Stomach (tissue), 9 donors: ENCODE results near the gene LRRC27. TPM values are rescaled to one million over a fixed set of nuclear protein-coding genes. Genes with fewer than 3 reads are reported as not detected.

Source experiments
- DNase-seq, 2 donors: peaks; one replicate each; pipeline versions ENCODE4 v3.0.0 to v3.0.0-alpha.2; 2013 to 2019
- H3K27ac ChIP-seq, 5 donors: fragments of 200-600 bp in 4 of 5; sonication (generic) in 4 of 5; one replicate each; pipeline ENCODE4 v1.5.1; 2013 to 2019; ENCODE audit warnings: mild to moderate bottlenecking in 1 of 5, moderate library complexity in 1 of 5
- H3K27me3 ChIP-seq, 3 donors: fragments of 200-600 bp; sonication (generic); one replicate each; pipeline ENCODE4 v1.5.1; 2017 to 2019; ENCODE audit warnings: mixed run types in 1 of 3
- H3K36me3 ChIP-seq, 4 donors: fragments of 200-600 bp; sonication (generic); 1 replicate in 3 of 4; 2 replicates in 1 of 4; pipeline ENCODE4 v1.5.1; 2016 to 2019
- H3K4me1 ChIP-seq, 4 donors: fragments of 200-600 bp; sonication (generic); one replicate each; pipeline ENCODE4 v1.5.1; 2016 to 2019
- H3K4me3 ChIP-seq, 4 donors: fragments of 200-600 bp; sonication (generic) in 3 of 4; one replicate each; pipeline ENCODE4 v1.5.1; 2016 to 2019; ENCODE audit warnings: mild to moderate bottlenecking in 1 of 4
- H3K9me3 ChIP-seq, 4 donors: fragments of 200-600 bp; sonication (generic); one replicate each; pipeline ENCODE4 v1.5.1; 2016 to 2019
- CTCF ChIP-seq, 7 experiments: fragments of 450-650 bp in 4 of 7; fragments of 200-600 bp in 3 of 7; sonication (generic) in 3 of 7; IDR thresholded peaks; one replicate each; pipeline ENCODE4 v1.5.1; 2016 to 2019; ENCODE audit warnings: antibody characterized with exemption in 7 of 7, control low read depth in 2 of 7, mild to moderate bottlenecking in 1 of 7
- EP300 ChIP-seq: sonication (generic); formaldehyde crosslinking; IDR thresholded peaks from one replicate; pipeline ENCODE4 v1.6.1; 2017; ENCODE audit warnings: antibody characterized with exemption
- POLR2A ChIP-seq, 4 donors: fragments of 450-650 bp; IDR thresholded peaks; one replicate each; pipeline ENCODE4 v1.6.1; 2016; ENCODE audit warnings: antibody characterized with exemption in 4 of 4, control low read depth in 2 of 4, mild to moderate bottlenecking in 1 of 4, moderate library complexity in 1 of 4
- POLR2AphosphoS5 ChIP-seq, 3 donors: sonication (generic); formaldehyde crosslinking; IDR thresholded peaks; one replicate each; pipeline ENCODE4 v1.6.1; 2016; ENCODE audit warnings: antibody characterized with exemption in 3 of 3
- WGBS, 5 donors: extraction: QIAGEN DNeasy Blood & Tissue Kit in 3 of 5; methylation state at CpG; one replicate each; pipeline versions ENCODE4 v1.1.5 to v1.1.7; 2013 to 2018; 5-methylcytosine and 5-hydroxymethylcytosine counted together
- intact Hi-C: fragments of 100-400 bp; cut with DNase I; formaldehyde crosslinking; loops from one replicate; pipeline ENCODE4 v1.15.1; 2023; ENCODE audit warnings: low total_unique reads
- polyA plus RNA-seq, 3 donors: library from polyadenylated mRNA; stranded (reverse); fragments of 200-250 nt; gene quantifications; one replicate each; pipeline ENCODE4 v1.2.3, GENCODE V29; 2013
- total RNA-seq, 5 donors: library from RNA; depleted of rRNA; stranded (reverse); fragments of >200 nt; gene quantifications; one replicate each; pipeline versions ENCODE4 v1.1.0 to v1.2.3, GENCODE V29; 2014 to 2016
- donor health status: healthy with polysubstance abuse.
- donor health status: Bipolar disorder and iron deficiency.
- donor health status: healthy.

LRRC27 gene
- total and polyA plus RNA-seq, 8 donors = 4.2 to 31.3 (median 11.1) TPM

- Histone ChIP-seq H3K4me3 (no peak overlapping the region), H3K36me3 (peaks cover 0 to 44% (median 22%) of the 10 kb centered on the region in 4 donors), H3K9me3 (no peaks in the 10 kb centered on the region), H3K27me3 (no peaks in the 10 kb centered on the region), H3K4me1 (no peaks in the 10 kb centered on the region), H3K27ac (no peak overlapping the region)
- WGBS, 5 donors = 88 to 97% (median 91%) methylated on average over 13 of the region's 13 CpGs
- TF ChIP-seq CTCF (IDR thresholded peaks at IDR 0.05) = no peak
- TF ChIP-seq POLR2A (IDR thresholded peaks at IDR 0.05) = no peak
- TF ChIP-seq EP300 = no peak
- TF ChIP-seq POLR2AphosphoS5 (IDR thresholded peaks at IDR 0.05) = no peak
- intact Hi-C loops = no loop called here
- DNase-seq = no peak
Measured at GRCh38 chr10:132369636-132370185, 37.7 kb downstream of the LRRC27 start.

- Histone ChIP-seq H3K36me3 (peaks cover 0 to 44% (median 13%) of the 10 kb centered on the region in 4 donors), H3K27me3 (no peaks in the 10 kb centered on the region), H3K27ac (no peak overlapping the region), H3K4me3 (no peak overlapping the region), H3K4me1 (no peaks in the 10 kb centered on the region), H3K9me3 (no peaks in the 10 kb centered on the region)
- no peak for TF ChIP-seq POLR2A (IDR thresholded peaks at IDR 0.05)
- WGBS, 5 donors = 95 to 97% (median 96%) methylated on average over 30 to 31 of the region's 31 CpGs
- intact Hi-C loops = no loop called here
- no peak for DNase-seq
Measured at GRCh38 chr10:132370426-132371340, 38.7 kb downstream of the LRRC27 start.

GRCh38 chr10:132371641-132372081, 39.7 kb downstream of the LRRC27 start:
- Histone ChIP-seq H3K27me3 (no peaks in the 10 kb centered on the region), H3K4me1 (no peaks in the 10 kb centered on the region), H3K9me3 (no peaks in the 10 kb centered on the region), H3K27ac (no peak overlapping the region), H3K36me3 (peaks cover 0 to 34% (median 3%) of the 10 kb centered on the region in 4 donors), H3K4me3 (no peak overlapping the region)
- DNase-seq = no peak
- WGBS, 5 donors = 74 to 83% (median 79%) methylated on average over 9 of the region's 9 CpGs
- TF ChIP-seq POLR2AphosphoS5 (IDR thresholded peaks at IDR 0.05) (no peak), CTCF (IDR thresholded peaks at IDR 0.05) (no peak), POLR2A (IDR thresholded peaks at IDR 0.05) (no peak), EP300 (no peak)
- intact Hi-C loops = no loop called here

GRCh38 chr10:132372516-132373095, 40.6 kb downstream of the LRRC27 start:
- intact Hi-C loops = no loop called here
- Histone ChIP-seq H3K27me3 (no peaks in the 10 kb centered on the region), H3K36me3 (peaks cover 0 to 25% (median 0%) of the 10 kb centered on the region in 4 donors), H3K27ac (no peak overlapping the region), H3K9me3 (no peaks in the 10 kb centered on the region), H3K4me3 (no peak overlapping the region), H3K4me1 (no peaks in the 10 kb centered on the region)
- TF ChIP-seq EP300 = no peak
- TF ChIP-seq CTCF (IDR thresholded peaks at IDR 0.05) = no peak
- WGBS, 5 donors = 90 to 94% (median 91%) methylated on average over 13 to 16 of the region's 16 CpGs
- DNase-seq = no peak
